Stimulated activated naive CD8-positive, alpha-beta T cell treated with anti-CD3 and anti-CD28 coated beads, Interleukin-15, Interleukin-2, amounts not matched to agents 100 U/mL and 50 U/mL, for 24 hours (primary cell): ENCODE data around the gene LONRF3.

Source experiments
- ATAC-seq: fragments of 150-1000 bp; cut with Tn5 transposase; one replicate; pipeline ENCODE4 v1.10.0; 2021
- DNase-seq: peaks from one replicate; pipeline ENCODE4 v3.0.0; 2021

LONRF3 gene

DNA sequence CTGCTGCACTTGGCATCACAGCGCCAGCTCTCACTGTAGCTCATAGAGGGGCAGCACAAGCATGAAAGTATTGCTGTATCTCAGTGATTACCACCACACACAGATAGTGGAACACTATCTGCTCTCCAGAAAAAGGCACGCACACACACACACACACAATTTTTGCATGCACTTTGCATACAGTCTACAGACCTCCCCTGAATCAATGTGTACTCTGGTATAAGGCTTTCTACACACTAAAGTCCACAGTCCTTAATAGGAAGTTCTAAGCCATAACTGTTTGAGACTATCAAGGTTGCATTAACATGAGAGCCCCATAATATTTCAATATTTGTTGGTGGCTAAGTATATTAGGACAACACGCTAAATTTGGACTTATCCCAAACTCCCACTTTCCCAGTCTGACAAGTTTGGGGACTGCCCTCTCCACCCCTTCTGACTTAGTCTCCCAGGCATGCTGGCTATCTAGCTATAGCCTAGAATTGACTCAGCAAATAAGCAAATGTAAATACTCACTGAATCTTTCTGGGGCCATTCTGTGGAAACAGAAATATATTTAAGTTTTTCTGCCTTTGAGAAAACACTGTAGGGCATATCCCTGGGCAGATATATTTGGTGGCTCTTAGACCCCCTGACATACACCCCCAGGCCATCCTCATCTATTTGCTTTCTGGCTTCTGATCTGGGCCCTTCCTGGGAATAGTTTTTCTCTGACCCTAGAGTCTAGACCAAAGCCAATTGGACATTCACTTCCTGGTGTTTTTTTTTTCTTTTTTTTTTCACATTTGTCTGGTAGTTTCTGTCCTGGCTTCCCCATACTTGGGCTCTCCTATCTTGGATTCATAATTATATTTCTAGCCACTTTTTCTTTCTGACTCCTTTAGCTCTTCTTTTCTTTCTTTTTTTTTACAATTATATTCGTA lies 62.0 kb downstream of the LONRF3 start:
- ATAC-seq (no peak), DNase-seq (no peak)

DNA sequence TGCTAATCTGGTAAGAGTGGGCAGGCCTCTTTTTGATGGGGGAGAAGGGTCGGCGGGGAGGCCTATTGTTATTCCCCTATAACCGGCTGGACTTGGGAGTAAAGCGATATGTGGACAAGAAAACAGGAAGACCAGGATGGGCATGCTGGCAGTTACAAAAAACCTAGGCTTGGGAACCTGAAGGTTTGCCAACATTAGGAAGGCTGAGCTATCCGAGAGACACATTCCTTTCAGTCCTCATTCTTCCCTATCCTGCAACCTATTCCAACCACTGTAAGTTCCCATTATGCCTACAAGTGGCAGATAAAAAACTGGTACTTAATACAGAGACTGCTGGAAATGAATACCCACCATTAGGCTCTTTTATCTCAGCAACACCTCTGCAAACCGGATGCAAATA lies 66.0 kb downstream of the LONRF3 start:
- DNase-seq (no peak), ATAC-seq (no peak)

DNA sequence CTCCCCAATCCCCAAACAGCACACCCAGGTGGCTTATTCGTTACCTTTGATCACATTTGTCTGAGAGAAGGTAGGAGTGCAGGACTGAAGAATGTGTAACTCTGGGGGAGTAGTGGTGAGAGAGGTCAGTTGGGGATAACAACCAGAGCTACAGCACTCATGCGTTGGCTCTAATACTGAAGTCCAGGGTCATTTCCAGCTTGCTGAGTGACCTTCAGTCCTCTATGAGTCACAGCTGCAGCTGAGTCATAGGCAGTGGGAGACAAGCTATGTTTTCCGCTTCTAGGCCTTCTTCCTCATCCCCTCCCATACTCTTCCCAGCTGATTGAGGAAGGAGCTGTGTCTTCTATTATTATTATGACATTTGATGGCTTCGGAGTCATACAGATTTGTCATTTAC lies 66.8 kb downstream of the LONRF3 start:
- ATAC-seq (no peak), DNase-seq (no peak)

DNA sequence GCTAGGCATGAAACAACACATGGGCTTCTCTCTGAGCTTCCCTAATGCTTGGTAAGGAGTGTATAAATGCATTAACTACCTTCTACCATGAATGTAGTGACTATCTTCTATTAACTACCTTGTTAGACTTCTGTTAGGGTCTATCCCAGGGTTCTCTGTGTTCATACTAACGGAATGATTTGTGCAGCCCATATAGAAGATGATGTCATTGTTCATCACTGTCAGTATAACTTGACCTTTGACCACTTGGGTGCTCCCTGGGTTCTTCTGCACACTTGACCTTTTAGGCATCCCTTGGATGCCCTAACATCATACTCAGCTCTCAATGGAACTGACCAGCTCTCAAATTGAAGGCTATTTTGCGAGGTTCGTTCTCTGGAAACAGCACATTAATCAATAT lies 67.6 kb downstream of the LONRF3 start:
- ATAC-seq = no peak
- no peak for DNase-seq

DNA sequence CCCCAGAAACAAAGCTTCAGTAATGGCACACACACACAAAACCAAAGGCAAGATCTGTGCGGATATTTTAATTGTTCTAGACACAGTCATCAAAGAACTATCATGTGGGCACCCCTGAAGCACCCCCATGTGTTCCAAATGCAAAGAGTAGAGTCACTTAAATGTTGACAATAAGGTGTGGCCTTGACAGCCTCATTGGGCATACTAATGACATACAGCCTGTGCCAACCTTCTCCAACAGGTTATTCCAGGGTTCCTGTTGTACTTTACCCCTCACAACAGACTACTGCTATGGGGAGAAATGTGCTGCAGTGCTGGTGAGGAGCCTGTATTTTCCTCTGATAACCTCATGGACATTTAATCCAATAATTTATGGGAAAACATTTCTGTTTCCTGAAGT lies 68.6 kb downstream of the LONRF3 start:
- no peak for ATAC-seq

DNA sequence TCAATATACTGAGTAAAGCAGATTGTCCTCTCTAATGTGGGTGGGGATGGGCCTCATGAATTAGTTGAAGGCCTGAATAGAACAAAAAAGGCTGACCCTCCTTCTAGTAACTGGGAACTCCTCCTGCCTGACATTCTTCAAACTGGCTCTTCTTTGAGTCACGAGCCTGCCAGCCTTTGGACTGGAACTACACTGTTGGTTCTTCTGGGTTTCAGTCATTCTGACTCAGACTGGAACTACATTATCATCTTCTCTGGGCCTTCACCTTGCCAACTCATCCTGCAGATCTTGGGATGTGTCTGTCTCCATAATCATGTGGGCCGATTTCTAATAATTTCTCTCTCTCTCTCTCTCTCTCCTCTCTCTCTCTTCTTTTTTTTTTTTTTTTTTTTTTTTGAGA lies 71.5 kb downstream of the LONRF3 start:
- ATAC-seq (no peak), DNase-seq (no peak)

More for the DNA sequence above, 68.6 kb downstream of the LONRF3 start:
- DNase-seq = no peak

DNA sequence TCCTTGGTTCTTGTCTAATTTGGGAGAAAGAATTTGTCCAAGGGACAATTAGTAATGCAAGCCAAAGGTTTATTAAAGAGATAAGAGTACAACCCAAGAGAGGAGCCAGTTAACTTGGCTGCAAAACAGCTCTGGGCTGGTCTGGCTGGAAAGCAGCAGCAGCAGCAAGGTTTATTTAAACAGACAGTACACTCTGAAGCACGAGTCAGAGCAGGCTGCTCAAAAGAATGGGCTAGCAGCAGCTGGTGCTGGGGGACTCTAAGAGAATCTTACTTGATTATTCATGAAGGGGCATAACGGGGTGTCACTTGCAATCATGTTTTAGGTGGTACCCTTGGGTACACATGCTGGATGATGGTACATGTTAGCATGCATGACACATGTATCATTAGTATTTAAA lies 81.3 kb downstream of the LONRF3 start:
- no peak for ATAC-seq
- no peak for DNase-seq

DNA sequence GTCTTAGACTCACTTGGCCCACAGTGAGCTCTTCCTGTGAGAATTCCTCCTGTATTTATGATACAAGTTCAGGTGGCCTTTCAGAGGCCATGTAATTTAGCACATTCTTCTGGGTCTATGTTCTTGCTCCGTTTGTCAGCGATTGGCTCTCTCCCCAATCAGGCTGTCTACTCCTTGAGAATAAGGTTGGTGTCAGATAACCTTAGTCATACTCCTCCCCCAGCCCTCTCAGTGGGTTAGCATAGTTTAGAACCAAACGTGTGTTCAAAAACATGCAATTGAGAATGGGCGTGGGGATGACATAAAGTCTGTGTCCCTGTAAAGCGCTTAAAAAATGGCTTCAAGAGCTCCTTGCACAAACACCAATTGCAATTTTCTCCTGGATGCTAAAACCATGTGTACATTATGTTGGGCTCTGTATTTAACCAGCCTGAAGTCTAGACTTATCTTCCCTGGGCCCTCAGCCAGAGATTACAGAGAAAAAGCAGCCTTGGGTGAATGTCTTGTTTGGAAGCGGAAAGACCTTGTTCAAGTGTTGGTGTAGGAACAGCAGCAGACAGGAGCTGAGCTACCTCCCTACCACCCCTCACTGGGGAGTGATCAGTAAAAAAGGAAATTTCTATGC lies 88.4 kb downstream of the LONRF3 start:
- no peak for DNase-seq
- ATAC-seq = no peak

DNA sequence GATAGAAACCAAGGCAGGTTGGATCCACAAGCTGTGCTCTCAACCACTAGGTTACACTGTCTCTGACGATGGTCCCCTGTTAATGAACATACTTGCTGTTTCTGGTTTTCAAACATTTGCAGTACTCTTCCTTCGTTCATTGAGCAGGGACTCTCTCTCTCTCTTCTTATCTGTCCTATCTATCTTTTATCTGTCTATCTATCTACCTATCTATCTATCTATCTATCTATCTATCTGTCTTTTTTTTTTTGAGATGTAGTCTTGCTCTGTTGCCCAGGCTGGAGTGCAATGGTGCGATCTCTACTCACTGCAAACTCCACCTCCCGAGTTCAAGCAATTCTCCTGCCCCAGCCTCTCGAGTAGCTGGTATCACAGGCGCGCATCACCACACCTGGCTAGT lies 89.0 kb downstream of the LONRF3 start:
- DNase-seq (no peak), ATAC-seq (no peak)

DNA sequence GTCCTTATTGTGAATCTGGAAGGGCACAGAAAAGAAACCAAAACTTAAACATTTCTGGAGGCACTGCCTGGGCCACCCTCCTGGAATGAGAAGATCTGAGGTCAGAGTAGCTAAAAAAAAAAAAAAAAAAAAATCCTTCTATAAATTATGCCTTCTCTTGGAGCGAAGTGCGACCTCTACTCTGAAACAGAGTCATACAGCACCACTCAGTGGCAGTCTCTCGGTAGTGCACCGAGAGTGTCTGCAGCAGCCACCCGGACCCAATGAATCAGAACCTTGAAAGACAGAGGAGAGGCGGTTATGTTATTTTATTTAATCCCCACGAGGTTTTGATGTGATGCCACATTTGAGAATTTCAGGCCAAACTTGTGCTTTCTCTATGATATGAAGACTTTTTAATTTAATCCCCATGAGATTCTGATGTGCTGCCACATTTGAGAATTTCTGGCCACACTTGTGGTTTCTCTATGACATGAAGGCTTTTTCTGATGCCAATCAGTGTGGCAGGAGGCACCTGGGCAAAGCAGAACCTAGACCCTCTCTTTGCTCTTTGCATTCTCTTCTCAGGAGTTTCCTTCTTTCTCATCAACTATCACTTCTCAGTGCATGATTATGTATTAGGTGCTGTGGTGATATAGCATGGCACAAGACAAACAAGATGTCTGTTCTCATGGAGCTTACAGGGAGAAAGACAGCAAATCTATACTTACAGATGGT lies 92.8 kb downstream of the LONRF3 start:
- ATAC-seq (peak; percentile 65), DNase-seq (peak; percentile 38)
